ENCODE results near the gene PSMB7.
"Not testable (repeated sequence)": the region's sequence is repeated elsewhere in the genome, so short reads cannot be mapped to it uniquely, and the experiment has no call there.

The PSMB7 gene

DNA sequence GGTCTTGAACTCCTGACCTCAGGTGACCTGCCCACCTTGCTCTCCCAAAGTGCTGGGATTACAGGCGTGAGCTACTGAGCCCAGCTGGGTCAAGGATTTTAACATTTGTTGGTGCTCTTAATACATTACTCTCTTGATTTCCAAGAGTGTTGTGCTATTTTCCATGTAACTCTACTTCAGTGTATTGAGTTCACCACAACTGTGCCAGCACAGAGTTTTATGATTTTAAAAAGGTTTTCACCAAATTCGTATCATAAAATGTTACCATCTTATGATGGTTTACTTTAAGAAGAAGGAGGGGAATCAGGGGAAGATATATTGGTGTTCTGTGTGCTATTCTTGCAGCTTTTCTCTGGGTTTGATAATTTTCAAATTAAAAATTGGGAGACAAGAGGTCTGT is 28.4 kb upstream of the PSMB7 start:
- in situ Hi-C loops (cut with MboI; ENCODE audit: low sequenced_read_pairs): no loop called here

DNA sequence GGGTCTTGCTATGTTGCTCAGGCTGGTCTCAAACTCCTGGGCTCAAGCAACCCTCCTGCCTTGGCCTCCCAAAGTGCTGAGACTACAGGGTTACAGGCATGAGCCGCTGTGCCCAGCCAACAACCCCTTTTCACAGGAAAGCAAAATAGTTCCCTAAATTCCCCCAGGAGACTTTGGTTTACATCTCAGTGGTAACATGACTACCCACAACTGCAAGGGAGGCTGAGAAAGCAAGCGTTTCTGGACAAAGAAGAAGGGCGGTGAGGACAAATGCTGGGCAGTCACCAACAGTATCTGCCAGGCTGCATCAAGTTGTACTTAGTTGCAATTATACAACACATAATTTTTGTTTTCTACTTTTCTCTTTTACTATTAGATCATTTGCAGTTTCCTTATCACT is 27.6 kb upstream of the PSMB7 start:
- in situ Hi-C loops (cut with MboI; ENCODE audit: low sequenced_read_pairs): no loop called here

DNA sequence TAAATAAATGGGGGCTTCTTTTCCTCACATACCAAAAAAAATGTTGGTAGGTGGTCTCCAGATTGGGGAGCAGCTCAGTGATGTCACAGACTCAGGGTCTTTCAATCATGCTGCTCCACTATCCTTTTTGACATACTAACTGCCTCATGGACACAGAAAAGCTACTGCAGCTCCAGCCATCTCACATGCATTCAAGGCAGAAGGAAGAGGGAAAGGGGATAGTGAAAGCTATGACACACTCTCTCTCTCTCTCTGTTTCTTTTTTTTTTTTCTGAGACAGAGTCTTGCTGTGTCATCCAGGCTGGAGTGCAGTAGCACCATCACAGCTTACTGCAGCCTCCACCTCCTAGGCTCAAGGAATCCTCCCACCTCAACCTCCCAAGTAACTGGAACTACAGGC is 27.1 kb upstream of the PSMB7 start:
- in situ Hi-C loops (cut with MboI; ENCODE audit: low sequenced_read_pairs): no loop called here

DNA sequence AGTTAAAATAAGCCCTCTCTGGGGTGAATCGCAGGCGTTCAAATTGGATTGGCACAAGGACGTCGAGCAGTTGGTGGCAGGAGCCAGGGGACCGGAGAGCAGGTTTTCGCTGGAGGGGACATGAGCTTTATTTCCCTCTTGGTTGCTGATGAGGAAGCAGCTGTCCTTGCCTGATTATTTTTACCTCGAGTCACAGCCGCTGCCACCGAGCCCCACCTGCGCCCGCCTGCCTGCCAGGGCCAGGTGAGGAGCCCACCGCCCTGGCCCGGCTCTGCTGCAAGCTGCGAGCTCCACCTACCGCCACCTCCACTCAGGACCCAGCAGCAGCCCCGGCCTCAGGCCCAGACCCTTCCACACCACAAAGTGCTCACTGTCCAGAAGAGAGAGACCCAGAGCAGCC is 26.0 kb upstream of the PSMB7 start:
- in situ Hi-C loops (cut with MboI; ENCODE audit: low sequenced_read_pairs): no loop called here

DNA sequence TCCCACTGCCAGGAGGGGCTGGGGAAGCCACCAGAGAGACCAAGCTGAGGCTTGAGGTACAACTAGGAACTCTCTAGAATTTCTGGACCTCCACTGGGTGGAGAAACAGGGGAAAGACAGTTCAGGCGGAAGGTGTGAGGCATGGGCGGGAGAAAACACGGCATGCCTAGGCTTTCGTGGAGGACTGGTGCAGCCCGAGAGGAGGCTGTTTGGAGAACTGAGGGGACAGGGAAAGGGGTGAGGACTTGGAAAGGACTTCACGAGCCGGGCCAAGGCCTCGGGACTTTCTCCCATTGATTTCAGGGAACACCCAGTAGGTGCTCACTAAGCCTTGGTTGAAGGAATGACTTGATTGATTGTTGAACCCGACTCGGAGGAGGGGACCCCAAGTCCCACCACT is 25.5 kb upstream of the PSMB7 start:
- in situ Hi-C loops (cut with MboI; ENCODE audit: low sequenced_read_pairs): no loop called here

DNA sequence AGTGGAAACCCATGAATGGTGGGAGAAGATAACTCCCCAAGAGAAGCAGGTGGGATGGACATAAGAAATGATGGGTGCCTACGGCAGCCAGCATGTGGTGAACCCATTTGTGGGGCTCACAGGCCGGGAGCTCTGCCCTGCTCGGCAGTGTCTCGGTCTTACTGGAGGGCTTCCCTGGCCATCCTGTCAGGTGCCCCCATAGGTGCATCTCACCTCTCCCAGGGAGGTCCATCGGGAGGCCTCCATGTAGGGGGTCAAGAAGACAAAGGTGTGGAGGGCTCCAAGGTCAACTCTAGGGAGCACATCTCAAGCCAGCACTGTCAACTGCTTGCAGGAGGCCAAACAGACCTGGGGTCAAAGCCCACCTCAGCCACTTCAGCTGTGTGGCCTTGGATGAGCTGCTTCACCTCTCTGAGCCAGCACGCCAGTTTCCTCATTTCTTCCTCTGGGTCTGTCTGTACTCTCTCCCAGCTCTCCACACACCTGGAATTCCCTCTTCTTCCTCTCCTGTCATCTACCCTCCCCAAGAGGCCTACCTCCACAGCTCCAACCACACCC is 24.5 kb upstream of the PSMB7 start:
- in situ Hi-C loops (cut with MboI; ENCODE audit: low sequenced_read_pairs): no loop called here

DNA sequence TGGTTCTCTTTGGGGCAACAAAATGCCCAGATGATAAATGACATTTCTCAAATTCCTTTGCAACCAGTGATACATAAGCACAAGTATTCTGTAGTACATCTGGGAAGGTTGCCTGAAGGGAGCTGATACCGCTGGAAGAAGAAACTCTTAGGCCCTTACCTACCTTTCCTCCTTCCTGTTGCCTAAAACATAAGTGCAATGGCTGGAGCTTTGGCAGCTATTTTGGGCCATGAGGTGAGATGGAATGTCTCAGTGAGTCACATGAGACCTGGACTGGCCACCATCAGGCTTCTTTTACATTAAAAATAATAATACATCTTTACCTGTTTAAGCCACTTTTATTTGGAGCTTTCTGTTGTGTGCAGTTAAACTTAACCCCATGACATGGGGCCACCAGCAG is 23.8 kb upstream of the PSMB7 start:
- in situ Hi-C loops (cut with MboI; ENCODE audit: low sequenced_read_pairs): no loop called here

DNA sequence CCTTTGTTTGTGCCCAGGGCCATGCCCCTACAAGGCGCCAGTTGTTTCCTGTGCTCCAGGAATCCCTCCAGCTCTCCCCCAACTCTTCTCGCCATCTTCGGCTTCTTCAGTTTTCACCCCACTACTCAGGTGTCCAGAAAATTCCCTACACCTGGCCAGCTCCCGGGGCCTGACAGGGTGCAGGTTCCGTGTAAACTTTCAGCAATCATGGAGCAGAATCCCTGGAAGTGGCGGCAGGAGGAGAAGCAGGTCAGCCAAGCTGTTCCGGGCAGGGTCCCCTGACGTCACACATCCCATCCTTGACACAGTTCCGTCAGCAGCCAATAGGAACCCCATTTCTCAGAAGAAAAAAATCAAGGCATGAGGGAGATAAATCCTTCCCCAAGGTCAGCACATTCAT is 22.8 kb upstream of the PSMB7 start:
- in situ Hi-C loops (cut with MboI; ENCODE audit: low sequenced_read_pairs): no loop called here

DNA sequence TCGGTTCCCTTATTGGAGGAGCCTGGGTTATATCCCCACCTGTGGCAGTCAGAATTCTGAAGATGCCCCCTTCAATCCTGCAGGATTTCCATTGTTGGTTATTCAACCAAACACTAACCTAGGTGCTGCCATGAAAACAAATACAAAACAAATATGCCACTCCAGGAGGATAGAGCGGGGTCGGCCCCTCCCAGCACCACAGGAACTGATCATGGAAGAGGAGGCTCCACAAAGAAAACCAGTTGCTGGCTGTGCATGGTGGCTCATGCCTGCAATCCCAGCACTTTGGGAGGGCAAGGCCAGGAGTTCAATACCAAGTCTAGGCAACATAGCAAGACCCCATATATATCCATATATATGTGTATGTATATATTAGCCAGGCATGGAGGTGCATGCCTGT is 21.8 kb upstream of the PSMB7 start:
- in situ Hi-C loops (cut with MboI; ENCODE audit: low sequenced_read_pairs): no loop called here

DNA sequence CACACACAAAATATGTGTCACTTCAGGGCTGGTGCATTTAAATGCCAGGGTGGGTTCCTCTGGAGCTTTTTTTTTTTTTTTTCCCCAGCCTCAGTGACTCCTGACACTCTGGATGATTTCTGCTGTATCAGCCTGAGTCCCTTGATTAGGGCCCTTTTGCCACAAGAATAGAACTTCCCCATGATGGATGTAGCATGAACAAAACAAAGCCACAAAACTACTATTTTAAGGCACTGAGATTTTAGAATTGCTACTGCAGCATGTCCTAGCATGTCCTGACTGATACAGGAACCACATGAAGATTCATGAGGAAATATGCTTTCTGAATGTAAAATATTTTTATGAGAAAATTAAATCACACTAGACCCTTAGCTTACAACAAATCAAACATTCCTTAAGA is 21.1 kb upstream of the PSMB7 start:
- in situ Hi-C loops (cut with MboI; ENCODE audit: low sequenced_read_pairs): no loop called here

DNA sequence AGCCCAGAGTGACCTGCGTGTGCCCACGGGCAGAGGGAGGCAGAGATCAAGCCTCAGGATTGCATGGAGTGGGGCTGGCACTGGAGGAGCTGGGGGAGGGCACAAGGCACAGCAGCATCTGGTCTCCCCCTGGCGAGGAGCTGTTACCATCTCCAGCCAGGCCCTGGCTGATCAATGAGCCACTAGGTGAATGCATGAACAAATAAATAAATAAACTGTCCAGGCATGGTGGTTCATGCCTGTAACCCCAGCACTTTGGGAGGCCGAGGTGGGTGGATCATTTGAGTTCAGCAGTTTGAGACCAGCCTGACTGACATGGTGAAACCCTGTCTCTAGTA is 14.3 kb upstream of the PSMB7 start:
- in situ Hi-C loops (cut with MboI; ENCODE audit: low sequenced_read_pairs): no loop called here

DNA sequence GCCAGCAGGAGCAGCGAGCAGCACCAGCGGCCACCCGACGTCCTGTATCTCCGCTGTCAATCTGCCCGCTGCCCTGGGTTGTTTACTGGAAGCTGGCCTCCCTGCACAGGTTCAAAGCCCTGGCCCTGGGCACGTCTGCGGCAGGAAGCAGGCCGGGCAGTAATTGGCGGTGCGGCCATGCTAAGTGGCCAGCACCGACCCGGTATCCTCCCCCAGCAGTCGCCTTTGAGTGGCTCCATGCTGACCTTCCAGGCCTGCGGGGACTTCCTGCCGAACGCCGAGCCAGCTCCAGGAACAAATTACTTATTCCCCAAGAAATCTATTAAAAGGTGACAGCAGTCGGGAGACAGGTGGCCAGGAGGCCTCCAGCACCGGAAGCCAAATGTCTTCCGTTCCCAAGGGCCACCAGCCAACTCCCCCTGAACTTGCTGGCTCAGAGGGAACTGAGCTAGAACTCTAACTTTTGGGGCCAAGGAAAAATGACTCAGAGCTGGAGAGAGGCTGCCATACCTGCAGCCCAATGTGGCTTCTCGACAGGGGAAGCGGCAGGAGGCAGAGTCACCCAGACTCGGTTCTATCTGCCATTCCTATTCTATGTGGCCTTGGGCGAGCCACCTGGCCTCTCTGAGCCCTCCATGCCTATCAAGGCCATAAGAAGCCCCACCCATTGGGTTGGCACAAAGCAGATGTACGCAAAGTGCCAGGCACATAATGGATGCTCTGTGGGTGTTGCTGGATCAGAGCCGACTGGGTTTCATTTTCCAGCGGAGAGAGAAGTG is 13.7 kb upstream of the PSMB7 start:
- in situ Hi-C loops (cut with MboI; ENCODE audit: low sequenced_read_pairs): no loop called here

DNA sequence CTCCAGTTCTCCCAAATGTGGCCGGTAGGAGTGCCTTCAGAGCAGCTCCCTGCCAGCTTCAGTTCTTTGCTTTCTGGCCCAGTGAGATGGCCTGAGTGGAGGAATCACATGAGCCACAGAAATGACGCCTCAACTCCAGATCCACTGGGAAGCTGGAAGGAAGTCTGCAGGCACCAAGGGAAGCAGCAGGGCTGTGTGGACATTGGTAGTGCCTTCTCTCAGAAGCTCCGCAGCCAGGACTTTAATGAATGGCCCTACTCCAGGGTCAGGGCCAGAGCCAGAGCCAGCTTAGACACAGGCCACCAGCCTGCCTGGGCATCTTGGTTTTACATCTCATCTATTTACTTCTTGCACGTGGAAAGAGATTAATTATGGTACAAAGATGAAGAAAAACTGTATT is 12.0 kb upstream of the PSMB7 start:
- in situ Hi-C loops (cut with MboI; ENCODE audit: low sequenced_read_pairs): no loop called here

DNA sequence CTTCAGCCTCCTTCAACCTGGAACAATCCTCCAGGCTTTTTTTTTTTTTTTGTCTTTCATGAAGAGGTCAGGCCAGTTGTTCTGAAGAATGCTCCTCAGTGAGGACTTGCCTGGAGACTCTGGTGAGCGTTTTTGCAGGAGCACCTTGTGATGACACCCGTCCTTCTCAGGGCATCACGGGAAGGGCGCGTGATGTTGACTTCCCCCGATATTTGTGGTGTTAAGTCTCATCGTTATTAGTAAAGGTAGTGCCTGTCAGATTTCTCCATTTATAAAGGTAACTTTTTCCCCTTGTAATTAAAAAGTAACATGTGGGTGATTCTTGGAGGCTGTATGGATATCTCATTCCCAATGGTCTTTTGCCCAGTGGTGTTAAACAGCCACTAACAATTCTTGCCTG is 11.1 kb upstream of the PSMB7 start:
- in situ Hi-C loops (cut with MboI; ENCODE audit: low sequenced_read_pairs): no loop called here

DNA sequence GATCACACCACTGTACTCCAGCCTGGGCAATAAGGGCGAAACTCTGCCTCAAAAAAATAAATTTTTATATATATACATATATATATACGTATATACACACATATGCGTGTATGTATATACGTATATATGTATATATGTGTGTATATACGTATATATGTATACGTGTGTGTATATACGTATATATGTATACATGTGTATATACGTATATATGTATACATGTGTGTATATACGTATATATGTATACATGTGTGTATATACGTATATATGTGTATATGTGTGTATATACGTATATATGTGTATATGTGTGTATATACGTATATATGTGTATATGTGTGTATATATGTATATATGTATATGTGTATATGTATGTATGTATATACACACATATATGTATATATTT is 10.5 kb upstream of the PSMB7 start:
- in situ Hi-C loops (cut with MboI; ENCODE audit: low sequenced_read_pairs): not testable (repeated sequence)

DNA sequence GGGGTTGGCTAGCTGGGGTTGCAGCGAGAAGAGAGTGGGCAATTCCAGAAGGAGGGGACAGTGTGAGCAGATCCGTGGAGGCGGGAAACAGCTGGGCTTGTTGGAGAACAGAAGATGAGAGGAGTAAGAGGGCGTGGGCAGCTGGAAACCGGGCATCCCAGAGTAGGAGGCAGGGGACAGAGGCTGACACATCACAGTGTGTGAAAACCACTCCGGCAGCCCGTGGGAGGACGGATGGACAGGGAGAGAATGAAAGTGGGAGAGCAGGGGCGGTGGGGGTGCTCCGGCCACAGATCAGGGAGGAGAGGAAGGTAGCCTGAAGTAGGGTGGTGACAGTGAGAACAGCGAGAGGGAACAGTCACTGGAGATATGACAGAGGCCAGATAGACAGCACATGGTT is 8.3 kb upstream of the PSMB7 start:
- in situ Hi-C loops (cut with MboI; ENCODE audit: low sequenced_read_pairs): no loop called here

DNA sequence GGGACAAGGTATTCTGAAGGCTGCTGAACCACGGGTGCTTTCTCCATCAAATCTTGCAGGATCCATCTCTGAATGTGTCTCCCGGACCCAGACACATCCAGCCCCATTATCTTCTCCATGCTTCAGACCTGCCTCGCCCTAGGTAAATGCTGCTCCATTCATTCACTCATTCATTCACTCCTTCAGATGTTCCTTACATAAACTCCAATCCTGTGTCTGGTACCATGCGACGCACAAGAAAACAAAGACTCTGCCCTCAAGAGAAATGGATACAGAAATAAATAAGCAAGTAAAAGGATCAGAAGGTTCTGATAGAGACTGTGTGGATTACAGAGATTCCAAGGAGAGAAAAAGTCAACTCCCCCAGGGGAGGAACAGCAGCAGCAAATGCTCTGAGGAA is 7.9 kb upstream of the PSMB7 start:
- in situ Hi-C loops (cut with MboI; ENCODE audit: low sequenced_read_pairs): no loop called here

DNA sequence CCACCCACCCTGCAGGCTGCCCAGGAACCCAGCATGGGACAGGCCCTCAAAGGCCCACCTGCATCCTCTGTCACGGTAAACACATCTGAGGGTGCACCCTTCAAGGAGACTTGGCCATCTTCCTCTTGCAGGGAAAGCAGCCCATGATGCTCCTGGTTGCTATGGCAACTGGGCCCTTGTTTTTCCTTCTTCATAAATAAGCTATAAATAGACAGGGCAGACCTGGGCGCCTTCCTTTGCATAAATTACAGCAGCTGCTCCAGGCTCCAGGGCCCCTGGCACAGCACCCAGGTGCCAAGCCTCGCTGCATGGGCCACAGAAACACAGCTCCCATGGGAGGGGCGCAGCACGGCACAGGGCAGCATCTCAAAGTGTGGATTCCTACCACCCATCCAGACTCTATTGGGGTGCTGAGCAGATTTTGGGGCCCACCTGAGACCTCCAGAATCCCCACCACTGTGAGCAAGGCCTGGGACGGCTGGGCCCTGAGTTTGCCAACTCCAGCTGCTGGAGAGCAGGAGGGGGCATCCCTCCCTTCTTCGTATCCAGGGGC is 5.8 kb upstream of the PSMB7 start:
- in situ Hi-C loops (cut with MboI; ENCODE audit: low sequenced_read_pairs): no loop called here

DNA sequence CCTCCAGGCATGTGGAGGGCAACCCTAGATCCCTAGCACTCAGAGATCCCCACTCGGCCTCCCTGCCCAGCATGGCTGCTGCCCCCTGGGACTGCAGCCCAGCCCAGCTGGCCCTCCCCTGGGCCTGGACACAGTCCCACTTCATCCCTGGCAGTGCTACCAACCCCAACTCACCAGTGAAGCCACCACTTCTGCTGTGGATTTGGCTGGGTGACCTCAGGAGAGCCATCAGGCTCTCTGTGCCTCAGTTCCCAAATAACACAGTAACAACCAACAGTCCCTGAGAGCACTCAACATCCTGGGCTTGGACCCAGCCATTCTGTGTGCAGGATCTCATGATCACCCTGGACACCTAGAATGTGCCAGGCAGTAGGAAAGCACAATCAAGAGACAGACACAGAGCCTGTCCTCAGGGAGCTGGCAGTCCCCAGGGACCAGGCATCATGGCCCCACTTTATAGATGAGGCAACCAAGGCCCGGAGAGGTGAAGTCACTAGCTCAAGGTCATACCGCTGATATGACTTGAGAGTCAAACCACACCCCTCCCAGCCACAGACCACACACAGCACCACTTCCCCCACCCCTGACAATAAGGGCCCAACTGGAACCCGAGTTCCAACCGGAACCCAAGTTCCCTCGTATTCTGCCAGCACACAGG is 4.7 kb upstream of the PSMB7 start:
- in situ Hi-C loops (cut with MboI; ENCODE audit: low sequenced_read_pairs): no loop called here

DNA sequence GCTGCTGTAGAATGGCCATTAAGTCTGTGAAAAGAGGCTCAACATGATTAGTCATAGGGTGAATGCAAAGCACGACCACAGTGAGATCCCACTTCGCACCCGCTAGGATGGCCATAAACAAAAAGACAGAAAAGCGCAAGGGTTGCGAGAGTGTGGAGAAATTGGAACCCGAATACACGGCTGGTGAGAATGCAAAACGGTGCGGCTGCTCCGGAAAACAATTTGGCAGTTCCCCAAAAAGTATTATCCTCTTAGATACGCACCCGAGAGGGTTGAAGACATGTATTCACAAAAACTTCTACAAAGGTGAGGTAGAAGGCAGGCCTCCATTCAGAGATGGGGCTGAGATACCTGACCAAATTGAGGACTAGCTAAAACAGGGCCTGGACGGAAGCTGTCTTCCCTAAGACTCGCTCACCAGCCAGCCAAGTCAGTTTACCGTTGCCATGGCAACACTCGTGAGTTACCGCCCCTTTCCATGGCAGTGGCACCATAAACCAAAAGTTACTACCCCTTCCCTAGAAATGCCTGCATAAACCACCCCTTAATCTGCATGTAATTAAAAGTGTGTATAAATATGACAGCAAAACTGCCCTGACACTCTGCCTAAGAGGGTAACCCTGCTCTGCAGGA is 726 bp upstream of the PSMB7 start:
- in situ Hi-C loops (cut with MboI; ENCODE audit: low sequenced_read_pairs): no loop called here

DNA sequence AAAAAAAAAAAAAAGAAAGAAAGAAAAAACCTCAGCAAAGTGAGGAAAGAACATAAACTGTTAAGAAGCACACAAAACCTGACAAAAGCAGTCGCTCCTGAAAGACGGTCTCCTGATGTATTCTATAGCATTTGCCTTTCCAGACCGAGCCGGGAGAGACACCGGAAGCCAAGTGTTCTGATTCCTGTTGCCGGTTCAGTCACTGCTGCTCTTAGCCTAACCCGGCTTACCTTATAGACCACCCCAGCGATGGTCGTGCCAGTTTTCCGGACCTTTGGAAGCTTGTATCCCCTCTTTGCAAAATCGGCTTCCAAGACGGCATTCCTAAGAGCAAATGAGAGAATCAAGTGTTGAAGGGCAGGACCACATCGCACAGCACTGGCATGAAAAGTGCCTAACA is 630 bp downstream of the PSMB7 start:
- in situ Hi-C loops (cut with MboI; ENCODE audit: low sequenced_read_pairs): no loop called here

DNA sequence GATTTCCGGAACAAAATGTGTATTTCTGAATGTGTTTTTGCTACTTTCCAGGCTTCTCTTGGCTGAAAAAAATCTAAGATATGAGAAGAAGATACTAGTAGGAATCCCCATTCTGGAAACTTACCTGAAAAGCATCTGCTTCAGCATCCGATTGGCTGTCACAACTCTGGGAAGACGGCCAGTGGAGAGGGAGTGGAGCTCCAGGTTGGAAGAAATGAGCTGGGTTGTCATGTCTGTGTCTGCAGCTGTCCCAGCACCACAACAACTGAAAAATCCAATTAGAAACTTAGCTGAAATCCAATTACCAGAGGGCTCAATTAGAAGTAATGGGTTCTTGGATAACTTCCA is 3.0 kb downstream of the PSMB7 start:
- in situ Hi-C loops (cut with MboI; ENCODE audit: low sequenced_read_pairs): no loop called here
